ENCODE data around the gene MAD1L1. TPM values are rescaled to one million over a fixed set of nuclear protein-coding genes. Genes with fewer than 3 reads are reported as not detected.

MAD1L1 gene
- total RNA-seq, 3 donors from 2014 or later = 25.3 to 31.2 (median 26.2) TPM

GRCh38 chr7:2231992-2232765, 566 bp downstream of the MAD1L1 start:
- no peaks in the 10 kb centered on the region for H3K36me3 ChIP-seq (ENCODE audit: low read depth)
- no peak for TF ChIP-seq CTCF (IDR thresholded peaks at IDR 0.05)
- peaks cover 17% of the 10 kb centered on the region for H3K4me1 ChIP-seq (ENCODE audit: low read depth)
- no peaks in the 10 kb centered on the region for H3K9me3 ChIP-seq
- peak; percentile 42 for ATAC-seq
- peak overlapping the region; percentile 92 for H3K4me3 ChIP-seq
- intact Hi-C loops (cut with DNase I, micrococcal nuclease) = no loop called here
- DNase-seq = no peak

- DNase-seq = peak in 2 of 3 donors; percentile 21 to 49
- intact Hi-C loops (cut with DNase I, micrococcal nuclease) = no loop called here
- TF ChIP-seq CTCF (IDR thresholded peaks at IDR 0.05) = no peak
Measured at GRCh38 chr7:2230882-2231281, 1.9 kb downstream of the MAD1L1 start.

GRCh38 chr7:2230226-2230625, 2.5 kb downstream of the MAD1L1 start:
- intact Hi-C loops (cut with DNase I, micrococcal nuclease) = no loop called here
- ATAC-seq = no peak
- H3K4me1 ChIP-seq (ENCODE audit: low read depth) = peaks cover 17% of the 10 kb centered on the region
- H3K36me3 ChIP-seq (ENCODE audit: low read depth) = no peaks in the 10 kb centered on the region
- no peak for TF ChIP-seq CTCF (IDR thresholded peaks at IDR 0.05)
- no peak for DNase-seq
- H3K9me3 ChIP-seq = no peaks in the 10 kb centered on the region
- H3K4me3 ChIP-seq = no peak overlapping the region

More at GRCh38 chr7:2230882-2231281, 1.9 kb downstream of the MAD1L1 start:
- no peak for ATAC-seq
- peaks cover 17% of the 10 kb centered on the region for H3K4me1 ChIP-seq (ENCODE audit: low read depth)
- no peaks in the 10 kb centered on the region for H3K36me3 ChIP-seq (ENCODE audit: low read depth)
- no peak overlapping the region for H3K4me3 ChIP-seq
- no peaks in the 10 kb centered on the region for H3K9me3 ChIP-seq

GRCh38 chr7:2229467-2229866, 3.3 kb downstream of the MAD1L1 start:
- no peaks in the 10 kb centered on the region for H3K9me3 ChIP-seq
- no peaks in the 10 kb centered on the region for H3K36me3 ChIP-seq (ENCODE audit: low read depth)
- DNase-seq (no peak), ATAC-seq (no peak)
- peaks cover 17% of the 10 kb centered on the region for H3K4me1 ChIP-seq (ENCODE audit: low read depth)
- intact Hi-C loops (cut with DNase I, micrococcal nuclease) = no loop called here
- no peak for TF ChIP-seq CTCF (IDR thresholded peaks at IDR 0.05)
- H3K4me3 ChIP-seq = no peak overlapping the region

- ATAC-seq = no peak
- Histone ChIP-seq H3K4me3 (no peak overlapping the region), H3K4me1 (ENCODE audit: low read depth) (peaks cover 17% of the 10 kb centered on the region), H3K9me3 (no peaks in the 10 kb centered on the region), H3K36me3 (ENCODE audit: low read depth) (no peaks in the 10 kb centered on the region)
- DNase-seq = no peak
- TF ChIP-seq CTCF (IDR thresholded peaks at IDR 0.05) = no peak
- intact Hi-C loops (cut with DNase I, micrococcal nuclease) = no loop called here
Measured at GRCh38 chr7:2228921-2229320, 3.8 kb downstream of the MAD1L1 start.
